ENCODE results near the gene SMTNL2.
"Not testable (repeated sequence)": the region's sequence is repeated elsewhere in the genome, so short reads cannot be mapped to it uniquely, and the experiment has no call there.

Gene SMTNL2

DNA sequence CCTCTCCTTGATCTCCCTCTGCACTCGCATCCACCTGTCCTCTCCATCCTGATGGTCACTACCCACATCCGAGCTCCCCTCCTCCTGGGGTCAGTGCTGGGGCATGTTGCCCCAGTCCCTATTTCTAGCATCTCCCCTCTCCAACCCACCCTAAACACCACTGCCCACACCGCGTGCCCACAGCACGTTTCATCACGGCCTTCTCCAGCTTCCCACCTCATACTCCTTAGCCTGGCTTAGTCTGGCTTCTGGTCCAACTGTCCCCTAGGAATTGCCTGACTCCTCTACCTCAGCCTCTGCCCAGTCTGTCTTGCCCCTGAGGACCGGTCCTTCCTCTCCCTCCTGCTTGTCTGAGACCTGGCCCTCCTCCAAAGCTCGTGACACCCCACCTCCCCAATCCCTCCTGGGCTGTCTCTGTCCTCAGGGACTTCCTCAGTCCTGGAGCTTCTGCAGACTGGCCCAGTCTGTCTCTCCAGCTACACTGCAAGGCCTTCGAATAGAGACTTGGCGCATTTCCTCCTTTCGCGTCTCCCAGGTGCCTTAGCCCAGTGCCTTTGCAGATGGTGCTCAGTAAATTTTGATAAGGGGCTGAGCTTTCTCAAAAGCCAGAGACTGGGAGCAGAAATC lies 52.3 kb downstream of the SMTNL2 start:
- DNase-seq (ENCODE audit: insufficient read length, low spot score) (no peak), FAIRE-seq (no peak)
- TF ChIP-seq CTCF (IDR thresholded peaks at IDR 0.05; ENCODE audit: insufficient read depth, missing control alignments) = no peak

- not testable (repeated sequence) for DNase-seq (ENCODE audit: insufficient read length, low spot score); FAIRE-seq
Observed at GRCh38 chr17:4638766-4639165, 54.4 kb downstream of the SMTNL2 start.

DNA sequence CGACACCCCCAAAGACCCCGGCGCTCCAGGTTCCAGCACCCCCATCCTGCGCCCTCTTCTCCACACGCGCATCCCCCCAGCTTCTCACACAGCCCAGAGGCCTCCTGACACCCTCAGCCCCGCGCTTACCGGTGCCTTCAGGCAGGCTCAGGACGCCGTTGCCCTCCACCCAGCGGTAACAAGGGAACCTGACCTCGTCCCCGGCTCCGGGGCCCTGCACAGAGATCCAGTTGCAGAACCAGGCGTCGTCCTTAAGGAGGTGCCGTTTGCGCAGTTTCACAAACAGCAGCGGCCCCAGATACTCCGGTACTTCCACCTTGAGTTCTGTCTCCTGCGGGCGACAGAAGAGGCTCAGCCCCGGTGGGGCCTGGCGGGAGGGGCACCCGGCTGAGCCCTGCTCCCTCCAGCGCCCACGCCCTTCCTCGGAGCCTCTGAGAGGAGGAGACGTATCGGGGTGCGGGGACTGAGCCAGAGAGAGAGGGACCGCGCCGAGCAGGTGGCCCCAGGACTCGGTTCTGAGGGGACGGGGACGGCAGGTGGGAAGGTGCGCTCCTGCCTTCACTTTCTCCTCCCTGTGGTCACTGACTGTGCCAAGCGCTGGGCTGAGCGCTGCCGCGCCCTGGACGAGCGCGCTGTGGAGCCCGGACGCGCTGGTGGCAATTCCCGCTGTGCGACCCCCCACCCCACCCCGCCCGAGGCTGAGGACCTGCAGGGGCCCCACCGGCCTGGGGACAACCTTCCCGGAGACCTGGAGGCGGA lies 55.2 kb downstream of the SMTNL2 start:
- not testable (repeated sequence) for DNase-seq (ENCODE audit: insufficient read length, low spot score); FAIRE-seq

GRCh38 chr17:4640569-4641188 lies 56.4 kb downstream of the SMTNL2 start:
- DNase-seq (ENCODE audit: insufficient read length, low spot score); FAIRE-seq: not testable (repeated sequence)

- TF ChIP-seq CTCF (IDR thresholded peaks at IDR 0.05; ENCODE audit: insufficient read depth, missing control alignments) = no peak
- DNase-seq (ENCODE audit: insufficient read length, low spot score) (no peak), FAIRE-seq (no peak)
Observed at GRCh38 chr17:4641297-4642195, 57.2 kb downstream of the SMTNL2 start, which contains the start of gene ALOX15. ALOX15 (minus strand) TSS chr17:4641678; CDS start chr17:4641651, 27 bp downstream.

GRCh38 chr17:4642286-4642685 lies 58.0 kb downstream of the SMTNL2 start:
- no peak for DNase-seq (ENCODE audit: insufficient read length, low spot score)
- no peak for TF ChIP-seq CTCF (IDR thresholded peaks at IDR 0.05; ENCODE audit: insufficient read depth, missing control alignments)
- FAIRE-seq = no peak

GRCh38 chr17:4643676-4644075 lies 59.3 kb downstream of the SMTNL2 start:
- DNase-seq (ENCODE audit: insufficient read length, low spot score) (no peak), FAIRE-seq (no peak)

More at GRCh38 chr17:4643676-4644075, 59.3 kb downstream of the SMTNL2 start:
- no peak for TF ChIP-seq CTCF (IDR thresholded peaks at IDR 0.05; ENCODE audit: insufficient read depth, missing control alignments)
